K562 (cell line): ENCODE measurements around the gene ACTN1. TPM values are rescaled to one million over a fixed set of nuclear protein-coding genes. Genes with fewer than 3 reads are reported as not detected.

Source experiments
- ARID1B ChIP-seq: fragments of 450-650 bp; IDR thresholded peaks from 2 replicates; pipeline ENCODE4 v1.6.1; 2016; ENCODE audit warnings: antibody characterized with exemption, mild to moderate bottlenecking, inconsistent platforms
- ARID2 ChIP-seq: fragments of 450-650 bp; IDR thresholded peaks from 2 replicates; pipeline ENCODE4 v1.6.1; 2017; ENCODE audit warnings: antibody characterized with exemption, mild to moderate bottlenecking
- CSDE1 ChIP-seq, 2 experiments: fragments of 450-650 bp; IDR thresholded peaks; 2 replicates each; pipeline ENCODE4 v1.6.1; 2016; ENCODE audit warnings: mild to moderate bottlenecking in 1 of 2
- DIDO1 ChIP-seq: fragments of 450-650 bp; IDR thresholded peaks from 2 replicates; pipeline ENCODE4 v1.6.1; 2016; ENCODE audit warnings: low read depth, missing biosample characterization, missing genetic modification characterization
- E2F8 ChIP-seq: fragments of 450-650 bp; IDR thresholded peaks from 2 replicates; pipeline ENCODE4 v1.7.1; 2018; ENCODE audit warnings: mild to moderate bottlenecking, low read depth; ENCODE audit not compliant: partially characterized antibody
- ESRRB ChIP-seq: fragments of 250-450 bp; sonication (Bioruptor Pico); IDR thresholded peaks from 2 replicates; pipeline ENCODE4 v1.5.0; 2020; ENCODE audit warnings: mild to moderate bottlenecking, moderate library complexity, borderline replicate concordance
- HMBOX1 ChIP-seq: sonication (generic); IDR thresholded peaks from 2 replicates; pipeline ENCODE4 v1.6.1; 2016
- HMG20A ChIP-seq: fragments of 450-650 bp; formaldehyde crosslinking; conservative IDR thresholded peaks from 2 replicates; pipeline ENCODE4 v1.4.0; 2020; ENCODE audit warnings: mild to moderate bottlenecking, mixed read lengths
- IRF9 ChIP-seq: fragments of 450-650 bp; IDR thresholded peaks from 2 replicates; pipeline ENCODE4 v1.6.1; 2016; ENCODE audit warnings: missing biosample characterization, missing genetic modification characterization
- NR2F6 ChIP-seq: fragments of 450-650 bp; formaldehyde crosslinking; IDR thresholded peaks from 2 replicates; pipeline ENCODE4 v1.4.0; 2020; ENCODE audit warnings: mild to moderate bottlenecking
- NRF1 ChIP-seq, 2 experiments: fragments of 450-650 bp; IDR thresholded peaks in 1 of 2; conservative IDR thresholded peaks in 1 of 2; 2 replicates each; pipeline ENCODE4 v1.6.1; 2014; ENCODE audit warnings: mild to moderate bottlenecking in 2 of 2
- POLR2B ChIP-seq: fragments of 450-650 bp; IDR thresholded peaks from 2 replicates; pipeline ENCODE4 v1.6.1; 2018; ENCODE audit warnings: low read depth; ENCODE audit not compliant: partially characterized antibody
- USF1 ChIP-seq: sonication (generic); formaldehyde crosslinking; IDR thresholded peaks from 2 replicates; pipeline ENCODE4 v1.9.0; 2022; ENCODE audit warnings: mild to moderate bottlenecking, missing genetic modification reagents
- ZBTB11 ChIP-seq, 3 experiments: fragments of 200-800 bp in 1 of 3; fragments of 250-450 bp in 1 of 3; fragments of 450-650 bp in 1 of 3; sonication (Bioruptor Pico) in 1 of 3; sonication (Bioruptor generic) in 1 of 3; formaldehyde crosslinking in 1 of 3; IDR thresholded peaks; 2 replicates each; pipeline versions ENCODE4 v1.6.1 to v1.8.0; 2016 to 2022; ENCODE audit warnings: mild to moderate bottlenecking in 2 of 3, missing genetic modification characterization in 2 of 3, missing compliant biosample characterization in 1 of 3, moderate library complexity in 1 of 3
- ZFPM2 ChIP-seq: fragments of 250-450 bp; sonication (Bioruptor Pico); IDR thresholded peaks from 2 replicates; pipeline ENCODE4 v1.5.1; 2022; ENCODE audit warnings: mild to moderate bottlenecking
- ZNF133 ChIP-seq: fragments of 250-450 bp; sonication (Bioruptor Pico); IDR thresholded peaks from 2 replicates; pipeline ENCODE4 v1.4.0; 2020; ENCODE audit warnings: mild to moderate bottlenecking
- ZNF212 ChIP-seq: fragments of 450-650 bp; formaldehyde crosslinking; IDR thresholded peaks from 2 replicates; pipeline ENCODE4 v1.4.0; 2020; ENCODE audit warnings: mild to moderate bottlenecking
- ZNF436 ChIP-seq: fragments of 250-450, 450-650 bp; sonication (Bioruptor Pico); formaldehyde crosslinking; IDR thresholded peaks from 2 replicates; pipeline ENCODE4 v1.7.0; 2020; ENCODE audit warnings: mild to moderate bottlenecking
- ZNF79 ChIP-seq: fragments of 250-450 bp; sonication (Bioruptor Pico); IDR thresholded peaks from 2 replicates; pipeline ENCODE4 v1.4.0; 2020; ENCODE audit warnings: low read depth, mild to moderate bottlenecking, moderate library complexity
- polyA plus RNA-seq, 8 experiments: library from polyadenylated mRNA; depleted of rRNA in 4 of 8; stranded (reverse) in 5 of 8; unstranded in 3 of 8; fragments of >200 nt; fragmentation: Nextera tagmentation in 2 of 8; fragmentation: Illumina TruSeq in 1 of 8; extraction: Ambion mirVana in 2 of 8; extraction: Trizol in 1 of 8; gene quantifications; 2 replicates each; pipeline versions ENCODE4 v1.2.1 to v1.2.3, GENCODE V29; 2011 to 2014; ENCODE audit warnings: inconsistent platforms in 1 of 8, missing spikeins in 1 of 8
- total RNA-seq, 7 experiments: library from RNA; depleted of rRNA in 6 of 7; stranded (reverse); fragments of >200 nt in 6 of 7; fragmentation: Illumina TruSeq in 2 of 7; extraction: Trizol in 2 of 7; gene quantifications; 2 replicates each; pipeline versions ENCODE4 v1.2.1 to v1.2.3, GENCODE V29; 2011 to 2021; ENCODE audit warnings: low replicate concordance in 1 of 7

ACTN1 gene
- total and polyA plus RNA-seq, 9 of the 15 experiments (the other 6 are each of a cell fraction or from before 2014, with no cell fraction given): 2.2 to 67.7 (median 34.5) TPM

GRCh38 chr14:68824517-68825347, 154.4 kb downstream of the ACTN1 start (continued):
- TF ChIP-seq ZNF133 (CRISPR knock-in tag) (no peak), ZNF212 (CRISPR knock-in tag) (no peak), ZNF436 (CRISPR knock-in tag) (no peak), CSDE1 (IDR thresholded peaks at IDR 0.05) (no peak), E2F8 (no peak), ARID2 (no peak), ZBTB11 (CRISPR knock-in tag; IDR thresholded peaks at IDR 0.05) (peak; percentile 92 to 99 (median 98)), ZNF79 (CRISPR knock-in tag) (no peak), HMG20A (CRISPR knock-in tag) (no peak), ARID1B (no peak), POLR2B (no peak), ZFPM2 (CRISPR knock-in tag) (no peak), USF1 (CRISPR knock-in tag) (no peak), DIDO1 (tag) (peak; percentile 90), NRF1 (conservative IDR thresholded peaks at IDR 0.05 in 1 of 2, IDR thresholded peaks at IDR 0.05 in 1 of 2) (no peak), ESRRB (CRISPR knock-in tag) (no peak), HMBOX1 (no peak), NR2F6 (CRISPR knock-in tag) (no peak), IRF9 (tag) (no peak)
